Lower lobe of right lung (tissue), 2 donors: ENCODE measurements around the gene IL1RAPL2. TPM values are rescaled to one million over a fixed set of nuclear protein-coding genes. Genes with fewer than 3 reads are reported as not detected.
A peak's percentile ranks its signal among the peaks of the same experiment; 100 is the strongest.

Source experiments
- ATAC-seq, 2 donors: fragments of 200-7000 bp; cut with Tn5 transposase; one replicate each; pipeline ENCODE4 v1.9.1; 2020 to 2022; ENCODE audit warnings: mild to moderate bottlenecking in 2 of 2, moderate library complexity in 2 of 2
- DNase-seq: peaks from one replicate; pipeline ENCODE4 v3.0.0-alpha.2; 2020
- H3K27ac ChIP-seq: fragments of 200-600 bp; one replicate; pipeline ENCODE4 v1.8.0; 2022
- H3K27me3 ChIP-seq: fragments of 200-600 bp; one replicate; pipeline ENCODE4 v1.8.0; 2022; ENCODE audit warnings: low read depth
- H3K36me3 ChIP-seq: fragments of 200-600 bp; one replicate; pipeline ENCODE4 v1.8.0; 2022; ENCODE audit warnings: mild to moderate bottlenecking
- H3K4me1 ChIP-seq: fragments of 200-600 bp; one replicate; pipeline ENCODE4 v1.8.0; 2022
- H3K4me3 ChIP-seq: fragments of 200-600 bp; one replicate; pipeline ENCODE4 v1.8.0; 2022; ENCODE audit warnings: mild to moderate bottlenecking
- H3K9me3 ChIP-seq: fragments of 200-600 bp; one replicate; pipeline ENCODE4 v1.8.0; 2022
- intact Hi-C: fragments of 100-400 bp; cut with DNase I; formaldehyde crosslinking; loops from one replicate; pipeline ENCODE4 v1.11.0; 2022
- total RNA-seq: library from RNA; stranded (reverse); fragmentation: NEBNext Ultra II Directional; extraction: Animal tissue kit (Norgen Biotek cat#: 25700); gene quantifications from one replicate; pipeline ENCODE4 v1.2.1, GENCODE V29; 2021
- TF ChIP-seq, protein P1 (sequence below): fragments of 200-600 bp; IDR thresholded peaks from one replicate; pipeline ENCODE4 v1.8.0; 2022; ENCODE audit warnings: antibody characterized with exemption, mild to moderate bottlenecking
- donor health status: DM: no; HTN: yes; CAD: no; lungs with severe emphysema.

The IL1RAPL2 gene
- total RNA-seq, 1 donor from 2014 or later: not detected

DNA sequence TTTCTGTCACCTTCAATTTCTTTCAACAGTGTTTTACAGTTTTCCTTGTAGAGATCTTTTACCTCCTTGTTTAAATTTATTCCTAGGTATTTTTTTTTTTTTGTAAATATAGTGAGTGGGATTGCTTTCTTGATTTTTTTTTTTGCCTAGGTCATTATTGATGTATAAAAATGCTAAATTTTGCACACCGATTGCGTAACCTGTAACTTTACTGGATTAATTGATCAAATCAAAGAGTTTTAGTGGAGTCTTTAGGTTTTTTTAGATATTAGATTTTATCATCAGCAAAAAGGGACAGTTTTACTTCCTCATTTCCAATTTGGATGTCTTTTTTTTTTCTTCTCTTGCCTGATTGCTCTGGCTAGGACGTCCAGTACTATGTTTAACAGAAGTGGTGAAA lies 613.6 kb downstream of the IL1RAPL2 start:
- TF ChIP-seq, protein P1, sequence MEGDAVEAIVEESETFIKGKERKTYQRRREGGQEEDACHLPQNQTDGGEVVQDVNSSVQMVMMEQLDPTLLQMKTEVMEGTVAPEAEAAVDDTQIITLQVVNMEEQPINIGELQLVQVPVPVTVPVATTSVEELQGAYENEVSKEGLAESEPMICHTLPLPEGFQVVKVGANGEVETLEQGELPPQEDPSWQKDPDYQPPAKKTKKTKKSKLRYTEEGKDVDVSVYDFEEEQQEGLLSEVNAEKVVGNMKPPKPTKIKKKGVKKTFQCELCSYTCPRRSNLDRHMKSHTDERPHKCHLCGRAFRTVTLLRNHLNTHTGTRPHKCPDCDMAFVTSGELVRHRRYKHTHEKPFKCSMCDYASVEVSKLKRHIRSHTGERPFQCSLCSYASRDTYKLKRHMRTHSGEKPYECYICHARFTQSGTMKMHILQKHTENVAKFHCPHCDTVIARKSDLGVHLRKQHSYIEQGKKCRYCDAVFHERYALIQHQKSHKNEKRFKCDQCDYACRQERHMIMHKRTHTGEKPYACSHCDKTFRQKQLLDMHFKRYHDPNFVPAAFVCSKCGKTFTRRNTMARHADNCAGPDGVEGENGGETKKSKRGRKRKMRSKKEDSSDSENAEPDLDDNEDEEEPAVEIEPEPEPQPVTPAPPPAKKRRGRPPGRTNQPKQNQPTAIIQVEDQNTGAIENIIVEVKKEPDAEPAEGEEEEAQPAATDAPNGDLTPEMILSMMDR: no peak
- H3K9me3 ChIP-seq: no peaks in the 10 kb centered on the region
- ATAC-seq (no peak), DNase-seq (no peak)
- no peak overlapping the region for H3K27ac ChIP-seq
- H3K27me3 ChIP-seq: no peaks in the 10 kb centered on the region
- no peaks in the 10 kb centered on the region for H3K36me3 ChIP-seq
- H3K4me1 ChIP-seq: no peaks in the 10 kb centered on the region
- H3K4me3 ChIP-seq: no peak overlapping the region
- intact Hi-C loops: no loop called here

DNA sequence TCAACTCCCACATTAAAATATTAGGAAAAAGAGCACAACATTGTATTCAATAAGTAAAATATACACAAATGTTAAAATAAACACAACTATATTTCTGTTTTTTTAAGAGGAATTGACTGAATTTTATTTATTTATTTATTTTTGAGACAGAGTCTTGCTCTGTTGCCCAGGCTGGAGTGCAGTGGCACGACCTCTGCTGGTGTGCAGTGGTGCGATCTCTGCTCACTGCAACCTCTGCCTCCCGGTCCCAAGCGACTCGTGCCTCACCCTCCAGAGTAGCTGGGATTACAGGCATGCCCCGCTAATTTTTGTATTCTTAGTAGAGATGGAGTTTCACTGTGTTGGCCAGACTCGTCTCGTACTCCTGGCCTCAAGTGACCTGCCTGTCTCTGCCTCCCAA lies 623.1 kb downstream of the IL1RAPL2 start:
- no peaks in the 10 kb centered on the region for H3K36me3 ChIP-seq
- TF ChIP-seq, protein P1: no peak
- intact Hi-C loops: no loop called here
- H3K27me3 ChIP-seq: no peaks in the 10 kb centered on the region
- no peaks in the 10 kb centered on the region for H3K9me3 ChIP-seq
- no peak overlapping the region for H3K4me3 ChIP-seq
- no peak overlapping the region for H3K27ac ChIP-seq
- DNase-seq: no peak
- no peak for ATAC-seq
- H3K4me1 ChIP-seq: no peaks in the 10 kb centered on the region

DNA sequence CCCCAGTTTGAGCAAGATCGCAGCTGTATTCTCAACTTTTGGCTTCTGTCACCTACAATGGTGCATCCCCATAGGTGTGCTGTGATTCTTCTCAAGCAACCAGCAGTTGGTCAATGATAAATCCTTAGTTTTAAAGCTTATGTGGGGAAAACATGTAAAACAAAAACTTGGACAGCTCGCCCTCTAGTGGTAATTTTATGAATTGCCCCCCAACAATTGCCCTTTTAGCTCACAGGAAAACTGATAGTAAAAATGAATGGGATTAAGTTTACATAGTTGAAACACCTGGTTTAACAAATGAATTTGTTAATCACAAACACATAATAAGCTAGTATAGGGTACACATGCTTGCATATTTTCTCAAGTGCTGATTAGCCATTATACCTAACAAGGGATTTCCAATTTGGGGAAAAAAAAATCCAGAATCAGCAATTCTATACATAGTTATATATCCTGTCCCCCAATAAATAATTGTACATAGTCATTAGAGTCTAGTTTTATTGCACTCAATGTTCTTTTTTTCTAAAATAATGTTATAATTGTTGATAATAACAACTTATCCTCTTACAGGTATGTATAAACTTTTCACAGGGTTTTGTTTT lies 624.4 kb downstream of the IL1RAPL2 start:
- Histone ChIP-seq H3K27ac (no peak overlapping the region), H3K9me3 (no peaks in the 10 kb centered on the region), H3K27me3 (no peaks in the 10 kb centered on the region), H3K4me3 (no peak overlapping the region), H3K4me1 (no peaks in the 10 kb centered on the region), H3K36me3 (no peaks in the 10 kb centered on the region)
- ATAC-seq: no peak
- intact Hi-C loops: no loop called here
- TF ChIP-seq, protein P1: peak; percentile 65
- DNase-seq: no peak

DNA sequence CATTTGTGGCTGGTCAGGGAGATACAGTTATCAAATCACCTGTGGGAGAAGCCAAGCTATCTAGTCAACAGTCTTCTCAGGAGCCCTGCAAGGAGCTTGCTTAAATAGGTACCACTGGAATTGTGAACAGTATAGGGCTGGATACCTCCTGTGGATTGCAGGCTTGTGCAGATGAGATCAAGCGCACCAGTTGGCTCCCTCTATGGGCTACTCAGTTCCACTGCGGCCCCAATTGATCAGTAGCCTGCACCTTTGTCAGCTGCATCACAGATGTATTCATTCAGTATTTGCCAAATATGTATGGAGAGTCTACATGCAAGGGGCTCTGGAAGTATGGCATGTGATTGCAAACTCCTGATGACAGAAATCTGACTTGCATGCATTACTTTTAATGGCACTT lies 625.9 kb downstream of the IL1RAPL2 start:
- TF ChIP-seq, protein P1: peak; percentile 14
- Histone ChIP-seq H3K27me3 (no peaks in the 10 kb centered on the region), H3K4me3 (no peak overlapping the region), H3K4me1 (no peaks in the 10 kb centered on the region), H3K9me3 (no peaks in the 10 kb centered on the region), H3K36me3 (no peaks in the 10 kb centered on the region), H3K27ac (no peak overlapping the region)
- no peak for ATAC-seq
- DNase-seq: no peak
- intact Hi-C loops: no loop called here

DNA sequence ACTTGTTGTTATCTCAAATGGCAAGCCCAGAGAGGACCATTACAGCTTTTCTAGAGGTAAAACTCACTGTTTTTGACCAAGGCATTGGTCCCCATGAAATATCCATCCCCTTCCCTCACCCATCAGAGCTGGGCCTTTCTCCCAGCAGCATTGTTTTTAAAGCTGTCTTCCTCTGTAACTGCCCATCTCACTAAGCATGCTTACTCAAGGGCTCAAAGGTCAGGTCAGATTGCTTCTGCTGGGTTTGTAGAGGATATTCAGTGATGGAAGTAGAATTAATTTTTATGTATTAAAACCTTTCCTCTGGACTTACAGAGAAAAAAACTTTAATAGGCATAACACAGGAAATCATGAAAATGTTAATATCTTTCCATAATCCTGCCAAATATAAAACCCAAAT lies 643.4 kb downstream of the IL1RAPL2 start:
- no peaks in the 10 kb centered on the region for H3K27me3 ChIP-seq

More for the DNA sequence above, 643.4 kb downstream of the IL1RAPL2 start:
- DNase-seq (no peak), ATAC-seq (no peak)
- Histone ChIP-seq H3K27ac (no peak overlapping the region), H3K4me3 (no peak overlapping the region), H3K4me1 (no peaks in the 10 kb centered on the region), H3K9me3 (no peaks in the 10 kb centered on the region), H3K36me3 (no peaks in the 10 kb centered on the region)
- intact Hi-C loops: no loop called here
- TF ChIP-seq, protein P1: no peak
